SK-N-SH (cell line): ENCODE results near the gene ANKS1B. TPM values are rescaled to one million over a fixed set of nuclear protein-coding genes. Genes with fewer than 3 reads are reported as not detected.

Experiments used
- CTCF ChIA-PET: fragments of 300-600, 350-600 bp; formaldehyde crosslinking; extraction: SDS; loops from one replicate; lab custom pipeline; 2021; lab: Yijun Ruan, JAX
- POLR2A ChIA-PET: fragments of 350-600 bp; sonication (Branson Sonifier 250); formaldehyde crosslinking; extraction: SDS; loops from one replicate; lab custom pipeline; 2020; ENCODE audit warnings: antibody characterized with exemption, inconsistent platforms; lab: Yijun Ruan, JAX
- DNase-seq: peaks from one replicate; pipeline ENCODE4 v3.0.0; 2012
- H2AFZ ChIP-seq: fragments of 200-600 bp; sonication (generic); 2 replicates; pipeline ENCODE4 v1.8.1; 2016; ENCODE audit warnings: antibody characterized with exemption, mild to moderate bottlenecking, low read depth
- H3F3A ChIP-seq: fragments of 200-600 bp; sonication (generic); replicated peaks from 2 replicates; pipeline ENCODE3; 2016; ENCODE audit warnings: antibody characterized with exemption, mild to moderate bottlenecking; ENCODE audit not compliant: insufficient read depth
- H3K27ac ChIP-seq, 2 experiments: fragments of 200-500 bp in 1 of 2; fragments of 200-600 bp in 1 of 2; sonication (Bioruptor generic) in 1 of 2; sonication (generic), shearing (Covaris generic) in 1 of 2; 2 replicates each; pipeline versions ENCODE4 v1.5.1 to v1.6.1; 2014 to 2016; ENCODE audit warnings: low read depth in 2 of 2, inconsistent platforms in 1 of 2, low read length in 1 of 2, mild to moderate bottlenecking in 1 of 2, mixed read lengths in 1 of 2
- H3K27me3 ChIP-seq: fragments of 200-600 bp; sonication (generic), shearing (Covaris generic); 2 replicates; pipeline ENCODE4 v1.6.1; 2016; ENCODE audit warnings: mixed run types; ENCODE audit not compliant: insufficient read depth
- H3K36me3 ChIP-seq, 2 experiments: fragments of 200-500 bp in 1 of 2; fragments of 200-600 bp in 1 of 2; sonication (Bioruptor generic) in 1 of 2; sonication (generic) in 1 of 2; replicated peaks in 1 of 2; 2 replicates each; pipeline versions ENCODE3 to v1.5.1; 2014 to 2016; ENCODE audit warnings: low read length in 1 of 2, mild to moderate bottlenecking in 1 of 2; ENCODE audit not compliant: insufficient read depth in 2 of 2, control insufficient read depth in 1 of 2
- H3K4me1 ChIP-seq, 2 experiments: fragments of 200-500 bp in 1 of 2; fragments of 200-600 bp in 1 of 2; sonication (Bioruptor generic) in 1 of 2; sonication (generic), shearing (Covaris generic) in 1 of 2; 2 replicates each; pipeline versions ENCODE4 v1.5.1 to v1.6.1; 2014 to 2016; ENCODE audit warnings: low read depth in 1 of 2, low read length in 1 of 2, mixed run types in 1 of 2; ENCODE audit not compliant: insufficient read depth in 2 of 2, control insufficient read depth in 1 of 2
- H3K4me2 ChIP-seq: fragments of 200-600 bp; sonication (generic), shearing (Covaris generic); 2 replicates; pipeline ENCODE4 v1.6.1; 2017; ENCODE audit warnings: mixed run types
- H3K4me3 ChIP-seq, 2 experiments: fragments of 200-500 bp in 1 of 2; fragments of 200-600 bp in 1 of 2; sonication (Bioruptor generic) in 1 of 2; sonication (generic), shearing (Covaris generic) in 1 of 2; 2 replicates each; pipeline versions ENCODE4 v1.5.1 to v1.8.1; 2014 to 2016; ENCODE audit warnings: low read depth in 2 of 2, inconsistent platforms in 1 of 2, low read length in 1 of 2, mild to moderate bottlenecking in 1 of 2, mixed read lengths in 1 of 2, moderate library complexity in 1 of 2
- H3K79me2 ChIP-seq: fragments of 200-600 bp; sonication (generic); 2 replicates; pipeline ENCODE4 v1.8.1; 2017; ENCODE audit warnings: mild to moderate bottlenecking; ENCODE audit not compliant: insufficient read depth
- H3K9ac ChIP-seq: fragments of 200-600 bp; sonication (generic); 2 replicates; pipeline ENCODE4 v1.6.1; 2017; ENCODE audit warnings: mixed run types
- H3K9me2 ChIP-seq: fragments of 200-600 bp; sonication (generic); 2 replicates; pipeline ENCODE4 v1.6.1; 2017; ENCODE audit warnings: mixed run types
- H3K9me3 ChIP-seq: fragments of 200-600 bp; sonication (generic); 2 replicates; pipeline ENCODE4 v1.6.1; 2017; ENCODE audit warnings: mixed run types, mild to moderate bottlenecking, moderate library complexity
- H4K20me1 ChIP-seq: fragments of 200-600 bp; sonication (generic); 2 replicates; pipeline ENCODE4 v1.6.1; 2017; ENCODE audit warnings: mild to moderate bottlenecking, mixed run types; ENCODE audit not compliant: insufficient read depth
- CHD2 ChIP-seq: fragments of 150-350 bp; IDR thresholded peaks from 2 replicates; pipeline ENCODE4 v1.6.1; 2018; ENCODE audit warnings: low read length; ENCODE audit not compliant: partially characterized antibody
- ELF1 ChIP-seq: IDR thresholded peaks from 2 replicates; pipeline ENCODE4 v1.4.0; 2012
- EP300 ChIP-seq, 2 experiments: IDR thresholded peaks; 2 replicates each; pipeline versions ENCODE4 v1.4.0 to v1.6.1; 2012; ENCODE audit warnings: borderline replicate concordance in 1 of 2, low read depth in 1 of 2, low read length in 1 of 2
- FOXJ3 ChIP-seq: sonication (generic); formaldehyde crosslinking; IDR thresholded peaks from 2 replicates; pipeline ENCODE4 v1.5.1; 2020; ENCODE audit warnings: mild to moderate bottlenecking, missing genetic modification reagents
- GATA2 ChIP-seq: sonication (generic); formaldehyde crosslinking; IDR thresholded peaks from 2 replicates; pipeline ENCODE4 v1.5.0; 2020; ENCODE audit warnings: mild to moderate bottlenecking, missing genetic modification reagents
- JUND ChIP-seq: IDR thresholded peaks from 2 replicates; pipeline ENCODE4 v1.4.0; 2012
- MAX ChIP-seq: IDR thresholded peaks from 2 replicates; pipeline ENCODE4 v1.4.0; 2012; ENCODE audit warnings: low read depth
- MEF2A ChIP-seq: IDR thresholded peaks from 2 replicates; pipeline ENCODE4 v1.4.0; 2012; ENCODE audit warnings: low read depth, borderline replicate concordance
- MXI1 ChIP-seq: IDR thresholded peaks from 2 replicates; pipeline ENCODE4 v1.6.1; 2012; ENCODE audit warnings: mild to moderate bottlenecking, low read depth, low read length, improper control_type of control experiment
- NFIC ChIP-seq: IDR thresholded peaks from 2 replicates; pipeline ENCODE4 v1.4.0; 2012; ENCODE audit warnings: borderline replicate concordance
- NRF1 ChIP-seq: IDR thresholded peaks from 2 replicates; pipeline ENCODE4 v1.6.1; 2012; ENCODE audit warnings: low read depth, mild to moderate bottlenecking, low read length
- RCOR1 ChIP-seq: fragments of 150-350 bp; IDR thresholded peaks from 2 replicates; pipeline ENCODE4 v1.6.1; 2017; ENCODE audit warnings: antibody characterized with exemption, low read length
- RXRA ChIP-seq: IDR thresholded peaks from 2 replicates; pipeline ENCODE4 v1.4.0; 2012; ENCODE audit warnings: low read depth, mild to moderate bottlenecking, borderline replicate concordance
- SIN3A ChIP-seq: IDR thresholded peaks from 2 replicates; pipeline ENCODE4 v1.6.1; 2012; ENCODE audit warnings: low read depth, mild to moderate bottlenecking, low read length, moderate library complexity, borderline replicate concordance
- TAF1 ChIP-seq: IDR thresholded peaks from 2 replicates; pipeline ENCODE4 v1.6.1; 2012; ENCODE audit warnings: low read depth, mild to moderate bottlenecking, low read length, moderate library complexity, borderline replicate concordance
- YY1 ChIP-seq: IDR thresholded peaks from 2 replicates; pipeline ENCODE4 v1.4.0; 2012; ENCODE audit warnings: low read depth, mild to moderate bottlenecking
- ZBTB33 ChIP-seq: IDR thresholded peaks from 2 replicates; pipeline ENCODE4 v1.4.0; 2012; ENCODE audit warnings: low read depth, borderline replicate concordance
- WGBS: methylation state at CpG from one replicate; pipeline ENCODE4 v1.1.6; 2017; ENCODE audit warnings: low lambda C conversion rate; 5-methylcytosine and 5-hydroxymethylcytosine counted together
- polyA plus RNA-seq, 3 experiments: library from polyadenylated mRNA; depleted of rRNA; stranded (reverse); fragments of >200 nt; gene quantifications; 2 replicates each; pipeline ENCODE4 v1.2.3, GENCODE V29; 2012

ANKS1B gene
- polyA plus RNA-seq, 1 of the 3 experiments (the other 2 are of a cell fraction) = 1.8 TPM

GRCh38 chr12:99260456-99260996 is 724.2 kb downstream of the ANKS1B start:
- H3K27ac ChIP-seq = no peak overlapping the region
- peaks cover 0 to 14% of the 10 kb centered on the region in 2 experiments; a peak in 1 of 4 replicates for H3K4me1 ChIP-seq
- TF ChIP-seq CHD2 = no peak
- no peak for TF ChIP-seq ZBTB33
- no peak for TF ChIP-seq NRF1
- no peak for TF ChIP-seq RCOR1
- TF ChIP-seq MXI1 = no peak
- no peak for TF ChIP-seq NFIC
- no peak for TF ChIP-seq FOXJ3 (CRISPR knock-in tag)
- no peak for TF ChIP-seq SIN3A
- no peak for TF ChIP-seq EP300 (IDR thresholded peaks at IDR 0.05; ENCODE audit: borderline replicate concordance in 1 of 2, low read depth in 1 of 2, low read length in 1 of 2)
- no peak for TF ChIP-seq JUND
- no peak for TF ChIP-seq YY1
- TF ChIP-seq MAX = no peak
- TF ChIP-seq MEF2A = no peak
- no peak for TF ChIP-seq TAF1
- no peak for TF ChIP-seq ELF1
- TF ChIP-seq RXRA = no peak
- no peak for TF ChIP-seq GATA2
- no peaks in the 10 kb centered on the region for H4K20me1 ChIP-seq
- no peaks in the 10 kb centered on the region for H3F3A ChIP-seq
- 25% methylated on average over 4 of the region's 4 CpGs for WGBS
- no peaks in the 10 kb centered on the region for H3K36me3 ChIP-seq
- H3K4me3 ChIP-seq = no peak overlapping the region
- ChIA-PET POLR2A (no interaction called here), CTCF (no interaction called here)
- no peak overlapping the region for H3K9ac ChIP-seq
- no peaks in the 10 kb centered on the region for H3K9me2 ChIP-seq
- no peak overlapping the region for H3K4me2 ChIP-seq
- no peaks in the 10 kb centered on the region for H3K79me2 ChIP-seq
- no peak for DNase-seq
- H3K27me3 ChIP-seq = no peaks in the 10 kb centered on the region
- no peak overlapping the region for H2AFZ ChIP-seq
- H3K9me3 ChIP-seq = no peaks in the 10 kb centered on the region; the same call in 1 of the 2 replicates
